Measurements from ENCODE around the gene RANBP17. TPM values are rescaled to one million over a fixed set of nuclear protein-coding genes. Genes with fewer than 3 reads are reported as not detected.

The RANBP17 gene
- total RNA-seq, 4 donors from 2014 or later, result 9.8 to 20.8 (median 10.3) TPM

GRCh38 chr5:171316258-171317121 is 454.7 kb downstream of the RANBP17 start:
- H3K4me3 ChIP-seq, result peak overlapping the region in 1 of 4 donors; percentile 1
- no peak for DNase-seq
- peaks cover 0 to 61% of the 10 kb centered on the region in 2 donors for H3K27me3 ChIP-seq
- H3K36me3 ChIP-seq, result no peaks in the 10 kb centered on the region
- no peaks in the 10 kb centered on the region for H3K9me3 ChIP-seq
- no peak overlapping the region for H3K27ac ChIP-seq
- no peak for TF ChIP-seq POLR2A (IDR thresholded peaks at IDR 0.05)
- TF ChIP-seq, protein P1, sequence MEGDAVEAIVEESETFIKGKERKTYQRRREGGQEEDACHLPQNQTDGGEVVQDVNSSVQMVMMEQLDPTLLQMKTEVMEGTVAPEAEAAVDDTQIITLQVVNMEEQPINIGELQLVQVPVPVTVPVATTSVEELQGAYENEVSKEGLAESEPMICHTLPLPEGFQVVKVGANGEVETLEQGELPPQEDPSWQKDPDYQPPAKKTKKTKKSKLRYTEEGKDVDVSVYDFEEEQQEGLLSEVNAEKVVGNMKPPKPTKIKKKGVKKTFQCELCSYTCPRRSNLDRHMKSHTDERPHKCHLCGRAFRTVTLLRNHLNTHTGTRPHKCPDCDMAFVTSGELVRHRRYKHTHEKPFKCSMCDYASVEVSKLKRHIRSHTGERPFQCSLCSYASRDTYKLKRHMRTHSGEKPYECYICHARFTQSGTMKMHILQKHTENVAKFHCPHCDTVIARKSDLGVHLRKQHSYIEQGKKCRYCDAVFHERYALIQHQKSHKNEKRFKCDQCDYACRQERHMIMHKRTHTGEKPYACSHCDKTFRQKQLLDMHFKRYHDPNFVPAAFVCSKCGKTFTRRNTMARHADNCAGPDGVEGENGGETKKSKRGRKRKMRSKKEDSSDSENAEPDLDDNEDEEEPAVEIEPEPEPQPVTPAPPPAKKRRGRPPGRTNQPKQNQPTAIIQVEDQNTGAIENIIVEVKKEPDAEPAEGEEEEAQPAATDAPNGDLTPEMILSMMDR (IDR thresholded peaks at IDR 0.05), result no peak
- peaks cover 0 to 46% (median 0%) of the 10 kb centered on the region in 4 donors for H3K4me1 ChIP-seq

- no peak for DNase-seq
- H3K4me1 ChIP-seq, result peaks cover 0 to 38% (median 0%) of the 10 kb centered on the region in 4 donors
- peaks cover 0 to 54% of the 10 kb centered on the region in 2 donors for H3K27me3 ChIP-seq
- H3K36me3 ChIP-seq, result no peaks in the 10 kb centered on the region
- H3K4me3 ChIP-seq, result no peak overlapping the region
- TF ChIP-seq POLR2A (IDR thresholded peaks at IDR 0.05), result no peak
- TF ChIP-seq, protein P1 (IDR thresholded peaks at IDR 0.05), result no peak
- no peaks in the 10 kb centered on the region for H3K9me3 ChIP-seq
- no peak overlapping the region for H3K27ac ChIP-seq
Measured at GRCh38 chr5:171317230-171317629, 455.4 kb downstream of the RANBP17 start.

GRCh38 chr5:171318026-171318425 is 456.2 kb downstream of the RANBP17 start:
- DNase-seq, result no peak
- no peak overlapping the region for H3K27ac ChIP-seq
- no peak overlapping the region for H3K4me3 ChIP-seq
- H3K9me3 ChIP-seq, result no peaks in the 10 kb centered on the region
- H3K4me1 ChIP-seq, result peaks cover 0 to 32% (median 0%) of the 10 kb centered on the region in 4 donors
- H3K27me3 ChIP-seq, result peaks cover 0 to 48% of the 10 kb centered on the region in 2 donors
- TF ChIP-seq, protein P1 (IDR thresholded peaks at IDR 0.05), result no peak
- no peak for TF ChIP-seq POLR2A (IDR thresholded peaks at IDR 0.05)
- H3K36me3 ChIP-seq, result no peaks in the 10 kb centered on the region

GRCh38 chr5:171321447-171321846 is 459.6 kb downstream of the RANBP17 start:
- no peak for TF ChIP-seq POLR2A (IDR thresholded peaks at IDR 0.05)
- TF ChIP-seq, protein P1 (IDR thresholded peaks at IDR 0.05), result no peak
- H3K4me1 ChIP-seq, result peaks cover 0 to 5% (median 0%) of the 10 kb centered on the region in 4 donors
- H3K27me3 ChIP-seq, result peaks cover 0 to 22% of the 10 kb centered on the region in 2 donors
- H3K27ac ChIP-seq, result no peak overlapping the region
- H3K9me3 ChIP-seq, result no peaks in the 10 kb centered on the region
- H3K36me3 ChIP-seq, result no peaks in the 10 kb centered on the region
- no peak for DNase-seq
- no peak overlapping the region for H3K4me3 ChIP-seq

GRCh38 chr5:171322527-171322926 is 460.7 kb downstream of the RANBP17 start:
- peaks cover 0 to 13% of the 10 kb centered on the region in 2 donors for H3K27me3 ChIP-seq
- TF ChIP-seq, protein P1 (IDR thresholded peaks at IDR 0.05), result no peak
- TF ChIP-seq POLR2A (IDR thresholded peaks at IDR 0.05), result no peak
- no peaks in the 10 kb centered on the region for H3K9me3 ChIP-seq
- H3K4me1 ChIP-seq, result no peaks in the 10 kb centered on the region
- no peak overlapping the region for H3K4me3 ChIP-seq
- H3K27ac ChIP-seq, result no peak overlapping the region
- H3K36me3 ChIP-seq, result no peaks in the 10 kb centered on the region
- DNase-seq, result no peak
